Measurements from ENCODE around the gene ZMYND11. TPM values are rescaled to one million over a fixed set of nuclear protein-coding genes. Genes with fewer than 3 reads are reported as not detected.

ZMYND11 gene
- total and polyA plus RNA-seq, 2 of the 8 experiments (the other 6 are each of a cell fraction or from before 2014, with no cell fraction given): 7.5 to 26.6 TPM

GRCh38 chr10:92153-92552 lies 43.1 kb upstream of the ZMYND11 start (continued):
- TF ChIP-seq KDM1A (IDR thresholded peaks at IDR 0.05; ENCODE audit: borderline replicate concordance, low read length) (no peak), NANOG (IDR thresholded peaks at IDR 0.05; ENCODE audit: insufficient read depth, low read depth, low read length, poor library complexity, severe bottlenecking) (no peak)
